Liver (tissue), 9 donors: ENCODE results near the gene SLC7A10. TPM values are rescaled to one million over a fixed set of nuclear protein-coding genes. Genes with fewer than 3 reads are reported as not detected.

Experiments used
- DNase-seq: peaks from one replicate; pipeline ENCODE4 v3.0.0-alpha.2; 2017; ENCODE audit warnings: low spot score
- H3K27ac ChIP-seq, 2 donors: one replicate each; pipeline ENCODE4 v1.7.0; 2013; ENCODE audit warnings: inconsistent platforms in 2 of 2, low read length in 2 of 2, control low read depth in 1 of 2, low read depth in 1 of 2, mild to moderate bottlenecking in 1 of 2
- H3K27me3 ChIP-seq, 4 donors: one replicate each; pipeline versions ENCODE4 v1.6.1 to v1.7.0; 2013; ENCODE audit warnings: low read length in 3 of 4, inconsistent platforms in 1 of 4, mild to moderate bottlenecking in 1 of 4, moderate library complexity in 1 of 4; ENCODE audit not compliant: control insufficient read depth in 4 of 4, insufficient read depth in 4 of 4
- H3K36me3 ChIP-seq, 4 donors: one replicate each; pipeline versions ENCODE4 v1.6.1 to v1.7.0; 2013; ENCODE audit warnings: low read length in 3 of 4, mild to moderate bottlenecking in 3 of 4, low read depth in 1 of 4, moderate library complexity in 1 of 4; ENCODE audit not compliant: control insufficient read depth in 4 of 4, insufficient read depth in 3 of 4
- H3K4me1 ChIP-seq, 4 donors: one replicate each; pipeline versions ENCODE4 v1.6.1 to v1.7.0; 2013; ENCODE audit warnings: low read length in 3 of 4, mild to moderate bottlenecking in 3 of 4, moderate library complexity in 1 of 4; ENCODE audit not compliant: control insufficient read depth in 4 of 4, insufficient read depth in 4 of 4
- H3K4me3 ChIP-seq, 3 donors: one replicate each; pipeline versions ENCODE4 v1.6.1 to v1.7.0; 2013; ENCODE audit warnings: low read length in 3 of 3, control low read depth in 1 of 3, low read depth in 1 of 3, mild to moderate bottlenecking in 1 of 3
- H3K9ac ChIP-seq, 2 donors: one replicate each; pipeline ENCODE4 v1.7.0; 2013; ENCODE audit warnings: low read length in 2 of 2, mild to moderate bottlenecking in 2 of 2, moderate library complexity in 2 of 2, control low read depth in 1 of 2, low read depth in 1 of 2
- H3K9me3 ChIP-seq, 4 donors: one replicate each; pipeline versions ENCODE4 v1.6.1 to v1.7.0; 2013; ENCODE audit warnings: low read length in 3 of 4; ENCODE audit not compliant: control insufficient read depth in 4 of 4
- ATF3 ChIP-seq: IDR thresholded peaks from 2 replicates; pipeline ENCODE4 v1.6.1; 2016; ENCODE audit warnings: antibody characterized with exemption
- CTCF ChIP-seq: fragments of 150-350 bp; IDR thresholded peaks from 2 replicates; pipeline ENCODE4 v1.5.1; 2017; ENCODE audit warnings: improper control_type of control experiment, low read depth, low read length; ENCODE audit not compliant: missing input control
- FOXA1 ChIP-seq: IDR thresholded peaks from 2 replicates; pipeline ENCODE4 v1.6.1; 2016; ENCODE audit warnings: antibody characterized with exemption
- FOXA2 ChIP-seq: IDR thresholded peaks from 2 replicates; pipeline ENCODE4 v1.6.1; 2016; ENCODE audit warnings: antibody characterized with exemption
- GABPA ChIP-seq, 2 donors: IDR thresholded peaks in 1 of 2; conservative IDR thresholded peaks in 1 of 2; 2 replicates each; pipeline ENCODE4 v1.6.1; 2016; ENCODE audit warnings: antibody characterized with exemption in 2 of 2, mild to moderate bottlenecking in 1 of 2, moderate library complexity in 1 of 2
- HNF4A ChIP-seq, 2 donors: conservative IDR thresholded peaks; 2 replicates each; pipeline ENCODE4 v1.6.1; 2016; ENCODE audit warnings: antibody characterized with exemption in 2 of 2, mild to moderate bottlenecking in 2 of 2
- HNF4G ChIP-seq: IDR thresholded peaks from 2 replicates; pipeline ENCODE4 v1.6.1; 2016; ENCODE audit warnings: antibody characterized with exemption
- JUND ChIP-seq, 2 donors: IDR thresholded peaks; 2 replicates each; pipeline ENCODE4 v1.6.1; 2016; ENCODE audit warnings: antibody characterized with exemption in 2 of 2
- MAX ChIP-seq: IDR thresholded peaks from 2 replicates; pipeline ENCODE4 v1.6.1; 2016; ENCODE audit warnings: antibody characterized with exemption
- NR2F2 ChIP-seq: IDR thresholded peaks from 2 replicates; pipeline ENCODE4 v1.6.1; 2016; ENCODE audit warnings: antibody characterized with exemption
- REST ChIP-seq: IDR thresholded peaks from 2 replicates; pipeline ENCODE4 v1.6.1; 2016; ENCODE audit warnings: antibody characterized with exemption, mild to moderate bottlenecking
- RXRA ChIP-seq, 2 donors: IDR thresholded peaks; 2 replicates each; pipeline ENCODE4 v1.6.1; 2017 to 2018; ENCODE audit warnings: antibody characterized with exemption in 2 of 2, mild to moderate bottlenecking in 1 of 2
- SP1 ChIP-seq: IDR thresholded peaks from 2 replicates; pipeline ENCODE4 v1.6.1; 2018; ENCODE audit warnings: antibody characterized with exemption, mild to moderate bottlenecking
- TAF1 ChIP-seq: conservative IDR thresholded peaks from 2 replicates; pipeline ENCODE4 v1.6.1; 2016; ENCODE audit warnings: antibody characterized with exemption, mild to moderate bottlenecking
- YY1 ChIP-seq: IDR thresholded peaks from 2 replicates; pipeline ENCODE4 v1.6.1; 2016; ENCODE audit warnings: antibody characterized with exemption, mild to moderate bottlenecking
- ZBTB33 ChIP-seq: IDR thresholded peaks from 2 replicates; pipeline ENCODE4 v1.6.1; 2016; ENCODE audit warnings: antibody characterized with exemption
- WGBS: extraction: QIAGEN DNeasy Blood & Tissue Kit; methylation state at CpG from one replicate; pipeline ENCODE4 v1.1.7; 2013; 5-methylcytosine and 5-hydroxymethylcytosine counted together
- polyA plus RNA-seq, 2 donors: library from polyadenylated mRNA; stranded (reverse) in 1 of 2; unstranded in 1 of 2; fragments of 200-250 nt in 1 of 2; fragments of >200 nt in 1 of 2; fragmentation: Nextera tagmentation in 1 of 2; extraction: Ambion mirVana in 1 of 2; gene quantifications; one replicate each; pipeline versions ENCODE4 v1.2.1 to v1.2.3, GENCODE V29; 2013 to 2015
- total RNA-seq, 2 donors: library from RNA; depleted of rRNA; stranded (reverse); fragments of >200 nt; gene quantifications; one replicate each; pipeline ENCODE4 v1.2.3, GENCODE V29; 2014
- donor health status: healthy.
- donor health status: healthy.
- donor health status: healthy.
- donor health status: healthy.
- donor health status: healthy.

The SLC7A10 gene
- total and polyA plus RNA-seq, 4 donors, result not detected

- H3K27ac ChIP-seq, result no peak overlapping the region
- no peaks in the 10 kb centered on the region for H3K36me3 ChIP-seq
- no peak for TF ChIP-seq TAF1
- no peak for TF ChIP-seq ATF3
- no peak for TF ChIP-seq FOXA1
- no peak for TF ChIP-seq REST
- no peak for TF ChIP-seq NR2F2
- no peak for TF ChIP-seq HNF4A (conservative IDR thresholded peaks at IDR 0.05)
- no peak for TF ChIP-seq JUND (IDR thresholded peaks at IDR 0.05)
- no peak for TF ChIP-seq GABPA (IDR thresholded peaks at IDR 0.05 in 1 of 2, conservative IDR thresholded peaks at IDR 0.05 in 1 of 2)
- no peak for TF ChIP-seq ZBTB33
- TF ChIP-seq CTCF, result no peak
- TF ChIP-seq SP1, result no peak
- TF ChIP-seq HNF4G, result no peak
- TF ChIP-seq YY1, result no peak
- no peak for TF ChIP-seq MAX
- TF ChIP-seq FOXA2, result no peak
- TF ChIP-seq RXRA (IDR thresholded peaks at IDR 0.05), result no peak
- H3K4me3 ChIP-seq, result no peak overlapping the region
- H3K4me1 ChIP-seq, result peaks cover 8 to 34% (median 21%) of the 10 kb centered on the region in 4 donors
- WGBS, result 96% methylated on average over 10 of the region's 10 CpGs
- H3K9me3 ChIP-seq, result no peaks in the 10 kb centered on the region
- no peaks in the 10 kb centered on the region for H3K27me3 ChIP-seq
- no peak for DNase-seq
- no peak overlapping the region for H3K9ac ChIP-seq
Measured at GRCh38 chr19:33238481-33239149, 13.0 kb upstream of the SLC7A10 start.
